Measurements from ENCODE around the gene FH.

DNA sequence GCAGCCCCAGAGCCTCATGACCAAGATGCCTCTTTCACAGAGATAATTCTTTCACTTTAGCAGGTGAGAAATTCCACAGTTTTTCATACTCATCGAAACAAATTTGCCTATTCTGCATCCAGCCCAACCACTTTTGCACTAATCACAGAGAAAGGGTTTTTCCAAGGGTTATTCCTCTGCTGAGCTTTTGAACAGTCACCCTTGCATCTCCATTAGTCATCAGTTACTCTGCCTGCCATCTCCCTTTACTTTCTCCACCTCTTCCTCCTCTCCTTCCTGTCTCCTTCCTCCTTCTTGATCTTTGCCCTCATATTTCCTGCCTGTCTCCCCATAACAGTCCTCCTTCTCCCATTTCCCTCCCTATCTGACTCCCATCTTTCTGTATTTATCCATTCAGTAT is 43.9 kb downstream of the FH start:
- TF ChIP-seq, protein P1, sequence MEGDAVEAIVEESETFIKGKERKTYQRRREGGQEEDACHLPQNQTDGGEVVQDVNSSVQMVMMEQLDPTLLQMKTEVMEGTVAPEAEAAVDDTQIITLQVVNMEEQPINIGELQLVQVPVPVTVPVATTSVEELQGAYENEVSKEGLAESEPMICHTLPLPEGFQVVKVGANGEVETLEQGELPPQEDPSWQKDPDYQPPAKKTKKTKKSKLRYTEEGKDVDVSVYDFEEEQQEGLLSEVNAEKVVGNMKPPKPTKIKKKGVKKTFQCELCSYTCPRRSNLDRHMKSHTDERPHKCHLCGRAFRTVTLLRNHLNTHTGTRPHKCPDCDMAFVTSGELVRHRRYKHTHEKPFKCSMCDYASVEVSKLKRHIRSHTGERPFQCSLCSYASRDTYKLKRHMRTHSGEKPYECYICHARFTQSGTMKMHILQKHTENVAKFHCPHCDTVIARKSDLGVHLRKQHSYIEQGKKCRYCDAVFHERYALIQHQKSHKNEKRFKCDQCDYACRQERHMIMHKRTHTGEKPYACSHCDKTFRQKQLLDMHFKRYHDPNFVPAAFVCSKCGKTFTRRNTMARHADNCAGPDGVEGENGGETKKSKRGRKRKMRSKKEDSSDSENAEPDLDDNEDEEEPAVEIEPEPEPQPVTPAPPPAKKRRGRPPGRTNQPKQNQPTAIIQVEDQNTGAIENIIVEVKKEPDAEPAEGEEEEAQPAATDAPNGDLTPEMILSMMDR (conservative IDR thresholded peaks at IDR 0.05; ENCODE audit: low read length): no peak
- TF ChIP-seq EZH2phosphoT487 (IDR thresholded peaks at IDR 0.05; ENCODE audit: borderline replicate concordance): no peak
